NOMO-1 treated with DMSO at 0.1 percent for 48 hours (cell line): ENCODE measurements around the gene COMMD2.
A peak's percentile ranks its signal among the peaks of the same experiment; 100 is the strongest.

Experiments
- DNase-seq: peaks from one replicate; lab custom pipeline; 2025; ENCODE audit not compliant: unreplicated experiment; lab: John Stamatoyannopoulos, UW

Gene COMMD2

DNA sequence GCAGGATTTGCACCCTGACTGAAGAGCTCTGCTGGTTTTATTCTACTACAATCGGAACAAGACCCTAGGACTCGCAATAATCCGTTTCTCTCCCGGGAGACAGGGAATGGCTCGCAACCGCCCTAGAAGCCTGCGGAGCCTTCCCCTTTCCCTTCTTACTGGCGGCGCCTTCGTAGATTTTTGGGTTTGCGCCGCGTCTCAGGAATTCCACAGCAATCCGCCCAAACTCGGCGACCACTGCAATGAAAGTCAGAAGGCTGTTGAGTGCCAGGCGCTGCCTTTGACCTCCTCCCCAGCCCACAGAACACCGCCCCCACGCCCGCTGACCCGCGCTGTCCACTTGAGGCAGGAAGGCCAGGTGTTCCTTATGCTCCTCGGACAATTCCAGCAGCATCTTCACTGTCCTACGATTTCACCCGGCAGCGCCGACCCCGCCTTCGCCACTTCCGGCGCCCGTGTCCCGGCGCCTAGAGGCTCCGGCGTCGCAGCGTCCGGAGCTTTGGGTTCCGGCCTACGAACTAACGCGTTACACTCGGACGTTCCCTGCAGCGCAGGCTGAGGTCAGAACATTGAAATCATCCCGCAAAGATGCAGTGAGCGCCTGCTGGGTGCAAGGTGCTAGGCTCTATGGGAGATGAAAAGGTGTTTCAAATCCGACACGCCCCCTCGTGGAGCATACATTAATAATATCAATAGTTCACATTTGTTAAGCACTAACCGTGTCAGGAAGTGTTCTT lies at the start of gene COMMD2:
Gene COMMD2 (minus strand): TSS at position 439 of the 737 bp plus-strand sequence. CDS start 45 bp downstream, at position 394.
- peak; percentile 79 for DNase-seq

DNA sequence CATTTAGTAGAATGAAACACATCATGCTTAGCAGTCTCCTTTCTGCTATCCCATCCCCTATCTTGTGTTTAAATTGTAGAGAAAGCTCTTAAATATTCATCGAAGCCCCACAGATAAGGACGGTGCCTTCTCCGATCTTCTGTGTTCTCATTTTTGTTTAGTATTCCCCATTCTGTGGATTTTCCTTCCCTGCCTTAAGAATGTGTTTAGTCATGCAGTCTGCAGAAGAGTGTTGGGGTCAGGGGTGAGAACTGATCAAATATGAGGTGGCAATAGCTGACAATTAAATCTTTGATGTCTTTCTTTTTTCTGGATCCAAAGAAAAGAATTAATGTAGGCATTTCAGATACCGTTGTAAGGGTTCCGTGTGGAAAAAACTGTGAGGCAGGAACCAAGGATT lies 49.4 kb upstream of the COMMD2 start:
- DNase-seq = no peak

DNA sequence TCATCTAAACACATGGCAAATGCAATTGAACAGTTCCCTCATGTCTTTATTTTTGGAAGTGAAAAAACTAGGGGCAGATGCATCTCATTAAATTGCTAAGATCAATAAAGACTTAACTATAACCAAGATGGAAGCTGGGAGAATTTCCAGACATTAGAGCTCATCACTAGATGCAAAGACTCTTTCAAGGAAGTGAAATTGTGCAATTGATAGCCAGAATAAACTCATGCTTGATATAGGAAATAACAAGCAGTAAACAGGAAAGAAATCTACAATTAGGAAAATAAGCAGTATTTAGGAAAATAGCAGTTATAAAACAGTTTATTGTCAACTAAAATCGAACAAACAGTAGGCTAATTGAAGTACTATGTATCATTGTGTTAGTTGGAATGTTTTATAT lies 48.9 kb upstream of the COMMD2 start:
- DNase-seq = no peak

DNA sequence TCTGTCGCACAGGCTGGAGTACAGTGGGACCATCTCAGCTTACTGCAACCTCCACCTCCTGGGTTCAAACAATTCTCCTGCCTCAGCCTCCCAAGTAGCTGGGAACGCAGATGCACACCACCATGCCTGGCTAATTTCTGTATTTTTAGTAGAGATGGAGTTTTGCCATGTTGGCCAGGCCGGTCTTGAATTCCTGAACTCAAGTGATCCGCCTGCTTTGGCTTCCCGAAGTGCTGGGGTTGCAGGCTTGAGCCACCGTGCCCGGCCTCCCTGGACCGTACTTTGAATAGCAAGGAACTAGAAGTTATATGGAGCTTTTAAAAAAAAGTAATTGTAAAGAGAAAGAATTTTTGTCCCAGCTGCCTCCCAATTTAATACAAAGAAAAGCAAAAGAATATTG lies 48.4 kb upstream of the COMMD2 start:
- DNase-seq = no peak

DNA sequence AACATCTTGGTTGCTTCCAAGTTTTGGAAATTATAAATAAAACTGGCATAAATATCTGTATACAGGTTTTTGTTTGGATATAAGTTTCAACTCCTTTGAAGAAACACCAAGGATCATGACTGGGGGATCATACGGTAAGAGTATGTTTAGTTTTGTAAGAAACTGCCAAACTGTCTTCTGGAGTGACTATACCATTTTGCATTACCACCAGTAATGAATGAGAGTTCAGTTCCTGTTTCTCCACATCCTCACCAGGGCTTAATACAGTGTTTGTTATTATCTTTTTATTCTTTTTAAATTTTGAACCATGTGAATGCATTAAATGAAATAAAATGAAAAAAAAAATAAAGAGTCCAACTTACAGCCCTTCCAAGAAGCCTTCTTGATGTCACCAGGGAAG lies 43.7 kb upstream of the COMMD2 start:
- DNase-seq = peak; percentile 81

DNA sequence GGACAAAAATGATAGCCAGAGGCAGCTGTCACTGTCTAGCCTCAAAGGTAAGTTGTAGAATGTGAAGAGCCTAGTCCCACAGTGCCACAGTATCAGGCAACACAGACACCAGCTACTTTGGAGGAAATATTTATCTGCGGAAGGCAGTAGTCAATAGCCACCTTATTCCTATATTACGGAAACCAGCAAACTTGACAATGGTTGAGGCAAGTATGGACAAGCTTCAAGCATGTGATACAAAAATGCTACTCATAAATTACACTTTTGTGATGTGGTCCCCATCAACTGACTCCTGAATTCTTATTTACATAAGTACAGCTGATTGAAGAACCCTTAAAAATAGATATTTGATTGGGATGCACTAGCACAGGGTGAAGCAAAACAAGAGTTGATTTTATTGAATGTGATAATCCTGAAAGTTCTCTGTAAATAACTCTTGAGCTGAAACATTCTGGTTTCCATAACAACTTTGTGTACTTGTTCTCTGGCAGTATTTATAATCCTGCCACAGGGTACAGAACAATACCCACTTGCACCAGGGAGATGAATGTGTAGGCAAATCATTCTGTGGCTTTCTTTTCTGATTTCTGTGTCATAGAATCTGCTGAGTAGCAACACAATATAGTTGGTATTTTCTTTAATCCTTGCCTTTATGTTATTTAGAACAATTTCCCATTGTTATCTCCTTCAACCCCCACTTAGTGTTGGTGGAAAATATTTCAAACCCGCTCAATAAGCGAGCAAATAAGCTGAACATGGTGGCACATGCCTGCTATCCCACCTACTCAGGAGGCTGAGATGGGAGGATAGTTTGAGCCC lies 40.4 kb upstream of the COMMD2 start, which contains the start of gene ANKUB1:
Gene ANKUB1 (minus strand): TSS at position 103 of the 819 bp plus-strand sequence. CDS start 188 bp downstream, outside the sequence.
- no peak for DNase-seq

DNA sequence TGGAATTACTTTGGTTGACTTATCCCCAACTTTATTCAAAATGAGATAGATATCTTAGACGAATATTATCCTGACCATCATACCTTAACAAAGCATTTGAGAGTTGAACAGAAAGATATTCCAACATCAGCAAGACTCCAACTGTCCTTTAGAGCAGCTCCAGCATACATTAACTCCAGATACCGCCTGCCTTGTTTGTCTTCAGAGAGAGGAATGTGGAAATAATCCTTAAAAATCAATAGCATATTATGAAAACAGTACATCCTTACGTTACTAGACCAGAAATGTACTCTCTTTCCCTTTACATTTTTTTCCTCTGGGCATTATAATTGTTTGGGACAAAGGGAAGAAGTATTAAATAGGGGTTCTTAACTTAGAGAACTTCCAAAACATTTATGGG lies 38.4 kb upstream of the COMMD2 start:
- no peak for DNase-seq

DNA sequence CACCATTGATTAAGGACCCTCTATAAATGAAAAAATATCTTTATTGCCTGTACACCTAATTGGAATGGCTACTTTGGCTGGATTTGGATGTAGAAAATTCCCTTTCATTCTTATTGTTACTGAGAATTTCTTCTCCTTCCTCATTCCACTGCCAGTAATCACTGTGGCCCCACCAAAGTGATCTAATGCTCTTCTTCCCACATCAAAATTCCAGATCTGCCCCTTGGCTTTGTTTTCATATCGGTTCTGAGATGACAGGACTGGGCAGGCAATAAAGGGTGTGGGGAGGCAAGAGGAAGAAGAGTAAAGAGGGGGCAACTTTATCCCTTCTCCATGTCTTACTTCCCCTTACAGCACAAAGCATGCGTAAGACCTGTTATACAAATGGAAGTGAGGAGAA lies 38.0 kb upstream of the COMMD2 start:
- DNase-seq = no peak

DNA sequence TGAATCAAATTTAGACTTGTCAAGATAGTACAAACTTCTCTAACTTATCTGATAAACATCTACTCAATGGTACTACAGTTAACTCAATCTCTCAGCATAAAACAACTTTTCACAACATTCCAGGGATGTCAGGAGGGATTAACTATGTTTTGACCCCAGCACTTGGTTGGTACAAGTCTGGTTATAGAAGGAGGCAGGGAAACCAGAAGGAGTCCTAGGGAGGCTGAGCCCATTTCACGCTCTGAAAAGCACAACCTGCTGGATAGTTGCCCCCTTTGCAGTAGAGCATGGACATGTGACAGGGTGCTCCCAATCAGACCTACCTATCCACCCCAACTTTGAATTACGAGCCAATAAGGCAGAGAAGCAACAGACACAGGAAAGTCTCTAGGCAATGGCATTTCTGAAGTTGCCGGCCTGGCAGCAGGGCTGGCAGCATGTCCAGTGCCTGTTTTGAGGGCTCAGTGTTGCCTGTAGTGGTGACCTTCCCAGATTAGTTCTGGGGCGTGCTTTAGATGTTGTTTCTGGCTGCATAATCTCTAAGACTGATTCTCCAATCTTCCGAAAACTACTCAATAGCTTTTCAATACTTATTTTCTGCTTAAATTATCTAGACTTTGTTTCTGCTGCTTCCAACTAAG lies 31.9 kb upstream of the COMMD2 start:
- no peak for DNase-seq

DNA sequence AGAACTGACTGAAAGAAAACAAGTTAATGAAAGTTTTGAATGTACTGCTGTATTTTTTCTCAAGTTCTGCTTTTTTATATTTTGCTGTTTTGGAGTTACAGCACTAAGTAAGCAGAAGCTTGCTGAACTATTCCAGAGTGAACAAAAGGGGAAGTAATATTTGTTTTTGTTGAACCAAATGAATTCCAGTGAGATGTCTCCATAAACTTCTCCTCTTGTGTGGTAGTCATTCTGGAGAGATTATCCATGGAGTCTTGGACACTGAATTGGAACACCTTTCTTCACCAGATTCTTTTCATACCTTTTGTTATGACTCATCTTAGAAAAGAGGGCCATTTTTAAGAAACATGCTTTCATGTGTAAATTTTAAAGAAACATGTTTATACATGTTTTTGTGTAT lies 31.3 kb upstream of the COMMD2 start:
- DNase-seq = peak; percentile 92

DNA sequence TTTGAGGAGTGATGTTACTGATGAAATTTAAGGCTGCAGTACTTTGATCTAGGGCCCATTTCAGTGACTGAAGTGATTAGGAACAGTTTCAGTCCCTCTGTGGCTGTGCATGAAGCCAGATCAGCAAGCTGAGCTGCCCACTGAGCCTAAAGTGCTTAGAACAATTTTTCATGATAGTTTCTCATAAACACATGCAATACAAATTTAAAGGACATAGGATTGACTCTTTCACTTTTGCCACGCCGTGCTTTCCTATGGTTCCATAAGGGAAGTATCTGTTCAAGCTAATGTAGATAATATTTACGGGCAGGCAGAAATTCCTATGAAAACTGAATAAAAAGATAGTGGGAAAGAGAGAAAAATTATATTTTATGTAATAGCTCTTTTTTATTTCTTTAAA lies 29.5 kb upstream of the COMMD2 start:
- DNase-seq = no peak

DNA sequence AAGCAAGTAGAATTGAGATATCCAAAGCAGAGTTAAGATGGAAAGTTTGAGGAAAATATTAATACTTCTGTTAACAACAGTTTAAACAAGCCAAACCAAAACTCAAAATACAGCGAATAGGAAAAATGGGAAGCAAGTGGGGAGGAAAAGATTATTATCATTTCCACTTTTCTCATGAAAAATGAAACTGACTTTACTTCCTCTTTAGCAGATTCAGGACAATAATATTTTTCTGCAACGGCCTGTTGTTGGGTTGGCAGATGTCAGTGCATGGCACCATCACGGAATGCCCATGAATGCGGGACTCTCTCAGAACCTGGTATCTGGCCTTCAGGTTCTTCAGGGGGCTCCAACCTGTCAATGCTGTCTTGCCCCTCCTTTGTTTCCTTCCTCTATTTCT lies 28.9 kb upstream of the COMMD2 start:
- peak; percentile 87 for DNase-seq

DNA sequence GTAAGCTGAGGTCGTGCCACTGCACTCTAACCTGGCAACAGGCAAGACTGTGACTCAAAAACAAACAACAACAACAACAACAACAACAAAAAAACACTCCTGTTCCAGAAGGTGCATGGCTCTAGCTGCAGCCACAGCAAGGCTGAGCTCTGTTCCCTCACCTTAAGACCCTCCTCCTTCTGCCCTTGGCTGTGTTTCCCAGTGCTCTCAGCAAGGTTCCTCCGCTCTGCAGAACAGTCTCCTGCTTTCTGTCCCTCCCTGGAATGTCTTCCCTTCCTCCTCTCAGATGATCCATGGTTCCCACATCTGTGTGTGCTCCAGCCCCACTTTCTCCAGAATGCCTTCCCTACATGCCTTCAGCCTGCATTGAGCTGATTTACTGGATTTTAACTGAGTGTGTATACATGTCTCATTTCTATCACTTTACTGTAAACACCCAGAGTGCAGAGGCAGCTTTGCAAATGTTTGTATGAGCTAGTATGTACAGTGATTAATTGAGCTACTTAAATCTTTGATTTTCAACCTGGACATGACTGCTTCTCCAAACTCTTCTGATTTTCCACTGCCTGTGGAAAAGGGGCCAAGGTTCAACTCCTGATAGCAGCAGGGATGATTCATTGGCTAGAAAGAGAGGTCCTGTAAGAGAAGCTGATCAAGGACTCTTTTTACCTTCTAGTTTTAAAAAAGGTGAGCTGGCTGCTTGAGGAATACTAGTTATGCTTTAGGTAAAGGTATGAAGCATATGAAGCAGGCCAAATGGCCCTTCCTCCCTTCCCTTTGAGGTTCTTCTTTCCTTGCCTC lies 25.3 kb upstream of the COMMD2 start:
- no peak for DNase-seq

DNA sequence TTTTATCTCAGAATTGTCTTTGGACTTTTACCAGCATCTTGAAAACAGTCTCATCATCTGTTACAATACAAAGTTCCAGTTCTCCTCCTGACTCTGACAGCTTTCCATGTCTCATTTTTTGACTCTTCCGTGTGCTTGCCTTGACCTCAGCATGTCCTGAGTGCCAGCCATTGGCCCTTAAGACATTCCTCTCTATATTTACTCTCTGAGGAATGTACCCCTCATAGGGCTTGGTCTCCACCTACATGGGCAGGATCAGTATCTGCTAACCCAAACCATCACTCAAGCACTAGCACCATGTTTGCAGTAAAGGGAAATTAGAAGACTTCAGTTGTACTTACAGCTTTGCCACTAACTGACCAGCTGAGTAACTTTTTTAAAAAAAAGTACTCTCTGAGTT lies 23.9 kb upstream of the COMMD2 start:
- DNase-seq = no peak

DNA sequence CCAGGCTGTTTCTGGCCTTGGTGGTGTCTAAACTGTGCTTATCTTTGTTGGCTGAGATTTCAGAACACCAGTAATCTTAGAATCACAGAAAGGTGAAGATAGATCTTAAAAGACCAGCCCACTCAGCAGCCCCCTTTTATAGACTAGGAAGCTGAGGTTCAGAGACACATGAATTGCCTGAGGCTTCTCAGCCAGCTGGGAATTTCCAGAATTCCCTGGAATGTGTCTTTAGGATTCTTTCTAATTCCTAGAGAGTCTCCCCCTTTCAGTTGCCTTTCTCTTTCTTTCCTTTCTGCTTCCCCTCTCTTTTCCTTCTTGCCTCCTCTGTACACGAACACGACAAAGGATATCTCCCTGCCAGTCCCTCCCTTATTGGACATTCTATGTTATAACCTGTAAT lies 20.6 kb upstream of the COMMD2 start:
- DNase-seq = no peak

DNA sequence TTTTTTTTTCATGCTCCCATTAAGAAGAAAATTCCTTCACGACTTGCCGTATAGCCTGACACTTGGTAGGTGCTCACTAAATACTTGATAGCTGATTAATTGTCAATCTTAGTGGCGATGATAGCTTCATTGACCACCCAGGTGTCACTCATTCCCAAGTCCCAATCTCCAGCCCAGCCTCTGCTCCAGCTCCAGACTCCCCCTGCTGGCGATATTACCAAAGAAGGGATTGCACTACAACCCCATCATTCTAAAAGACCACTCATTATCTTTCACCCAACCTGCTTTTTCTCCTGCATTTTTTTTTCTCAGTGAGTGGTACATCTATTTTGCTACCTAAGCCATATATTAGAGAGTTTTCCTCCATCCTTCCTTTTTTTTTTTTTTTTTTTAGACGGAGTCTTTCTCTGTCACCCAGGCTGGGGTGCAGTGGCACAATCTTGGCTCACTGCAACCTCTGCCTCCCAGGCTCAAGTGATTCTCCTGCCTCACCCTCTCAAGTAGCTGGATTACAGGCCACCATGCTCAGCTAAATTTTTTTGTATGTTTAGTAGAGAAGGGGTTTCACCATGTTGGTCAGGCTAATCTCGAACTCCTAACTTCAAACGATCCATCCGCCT lies 19.5 kb upstream of the COMMD2 start:
- peak; percentile 36 for DNase-seq

DNA sequence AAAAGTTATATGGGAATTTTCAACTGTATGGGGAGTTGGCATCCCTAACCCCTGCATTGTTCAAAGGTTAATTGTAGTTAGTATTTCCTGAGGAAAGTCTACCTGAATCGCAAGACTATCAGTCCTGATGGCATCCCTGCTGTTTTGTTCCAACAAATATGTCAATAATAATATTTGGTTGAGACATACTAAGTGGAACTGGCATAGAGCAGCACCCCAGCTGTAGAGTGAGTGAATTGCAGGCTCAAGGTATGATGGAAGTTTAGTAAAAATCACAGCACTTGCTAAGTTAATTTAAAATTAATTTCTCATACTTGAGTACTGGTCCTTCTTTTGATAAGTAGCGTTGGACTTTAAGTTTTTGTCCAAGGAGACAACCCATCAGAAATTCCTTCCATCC lies 18.0 kb upstream of the COMMD2 start:
- DNase-seq = no peak

DNA sequence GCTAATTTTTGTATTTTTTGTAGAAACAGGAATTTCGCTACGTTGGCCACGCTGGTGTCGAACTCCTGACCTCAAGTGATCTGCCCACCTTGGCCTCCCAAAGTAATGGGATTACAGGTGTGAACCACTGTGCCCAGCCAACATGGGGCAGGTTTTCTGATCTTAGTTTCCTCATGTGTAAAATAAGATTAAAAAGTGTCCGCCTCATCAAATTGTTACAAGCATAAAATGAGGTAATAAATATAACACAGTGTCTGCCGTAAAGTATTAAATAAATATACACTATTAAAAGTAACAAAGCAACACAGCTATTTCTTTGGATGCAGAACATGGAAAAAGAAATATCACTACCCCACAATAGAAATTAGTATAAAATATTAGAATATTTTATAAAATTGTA lies 16.4 kb upstream of the COMMD2 start:
- DNase-seq = no peak

DNA sequence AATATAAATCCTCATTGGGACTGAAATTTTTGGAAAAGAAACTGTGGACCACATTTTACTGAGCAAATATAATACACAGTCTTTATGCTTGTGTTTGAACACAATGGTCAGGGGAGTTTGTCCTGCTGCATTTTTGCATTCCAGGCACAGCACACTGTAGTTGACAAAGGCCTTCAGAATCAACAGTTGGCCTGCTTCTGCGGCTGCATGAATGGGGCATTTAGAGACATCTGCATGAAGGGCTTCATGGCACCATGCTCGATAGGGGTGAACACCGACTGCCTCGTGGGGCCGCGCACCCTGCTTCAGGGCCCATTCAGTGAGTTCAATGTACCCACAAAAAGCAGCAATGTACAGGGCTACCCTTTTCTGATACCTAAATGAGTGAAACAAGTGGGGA lies 15.4 kb upstream of the COMMD2 start:
- DNase-seq = no peak

DNA sequence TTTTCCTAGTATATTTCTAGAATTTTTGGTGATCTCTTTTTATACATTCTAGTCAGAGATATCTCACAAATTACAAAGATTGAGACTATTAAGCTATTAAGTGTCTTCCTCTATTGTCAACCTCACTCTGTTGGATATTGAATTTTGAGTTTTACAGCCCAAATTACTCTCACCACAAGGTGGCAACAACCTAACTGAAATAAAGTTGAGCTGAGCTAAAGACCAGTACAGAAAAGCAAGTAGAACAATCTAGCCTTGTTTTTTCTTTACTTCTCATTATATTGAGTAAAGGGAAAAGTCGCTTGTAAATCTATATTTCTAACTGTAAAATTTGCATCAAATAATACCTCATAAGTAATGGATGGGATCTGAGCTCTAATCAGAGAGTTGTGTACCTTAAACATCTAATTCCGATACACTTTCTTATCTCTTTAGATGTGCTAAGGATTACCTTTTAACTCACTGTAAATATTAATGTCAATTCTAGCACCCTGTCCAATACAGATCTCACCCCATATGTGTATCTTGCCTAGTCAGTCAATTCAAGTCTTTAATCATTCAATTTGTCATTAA lies 13.6 kb upstream of the COMMD2 start:
- DNase-seq = peak; percentile 49
